MCF 10A (cell line): Measurements from ENCODE around the gene NR1H3. TPM values are rescaled to one million over a fixed set of nuclear protein-coding genes. Genes with fewer than 3 reads are reported as not detected.
"Not testable (repeated sequence)": the region's sequence is repeated elsewhere in the genome, so short reads cannot be mapped to it uniquely, and the experiment has no call there.

ENCODE experiments used
- BruUV-seq: library from RNA; stranded (reverse); fragments of 400-500 nt; replicated peaks from 2 replicates; lab custom pipeline; 2021; lab: Mats Ljungman, UMichigan
- CTCF ChIA-PET: fragments of 300-600 bp; sonication (Branson Sonifier 250); formaldehyde crosslinking; extraction: SDS; loops from one replicate; lab custom pipeline; 2021; ENCODE audit warnings: antibody characterized with exemption, inconsistent platforms; lab: Yijun Ruan, JAX
- POLR2A ChIA-PET: fragments of 300-600, 350-650 bp; sonication (Branson Sonifier 250); formaldehyde crosslinking; extraction: SDS; loops from one replicate; lab custom pipeline; 2020; ENCODE audit warnings: antibody characterized with exemption, inconsistent platforms; lab: Yijun Ruan, JAX
- DNase-seq: peaks from one replicate; pipeline ENCODE4 v3.0.0-alpha.2; 2018; ENCODE audit not compliant: unreplicated experiment
- H3K27ac Mint-ChIP-seq: one replicate; pipeline ENCODE4 v1.8.0; 2022; ENCODE audit warnings: mild to moderate bottlenecking, low read depth, mixed read lengths; ENCODE audit not compliant: unreplicated experiment
- H3K27me3 Mint-ChIP-seq: one replicate; pipeline ENCODE4 v1.8.0; 2022; ENCODE audit warnings: mixed read lengths; ENCODE audit not compliant: insufficient read depth, unreplicated experiment
- H3K36me3 Mint-ChIP-seq: one replicate; pipeline ENCODE4 v1.8.0; 2022; ENCODE audit warnings: mild to moderate bottlenecking, moderate library complexity, mixed read lengths; ENCODE audit not compliant: insufficient read depth, unreplicated experiment
- H3K4me1 Mint-ChIP-seq: one replicate; pipeline ENCODE4 v1.8.0; 2022; ENCODE audit warnings: mixed read lengths; ENCODE audit not compliant: insufficient read depth, unreplicated experiment
- H3K4me3 Mint-ChIP-seq: one replicate; pipeline ENCODE4 v1.8.0; 2022; ENCODE audit warnings: mild to moderate bottlenecking, moderate library complexity, mixed read lengths; ENCODE audit not compliant: unreplicated experiment
- H3K9me3 Mint-ChIP-seq: one replicate; pipeline ENCODE4 v1.8.0; 2022; ENCODE audit warnings: mixed read lengths; ENCODE audit not compliant: unreplicated experiment
- intact Hi-C: fragments of 100-400 bp; cut with micrococcal nuclease; formaldehyde crosslinking; loops from 2 replicates; pipeline ENCODE4 v1.14.1; 2022
- total RNA-seq: library from RNA; stranded (reverse); gene quantifications from 2 replicates; pipeline ENCODE4 v1.2.3, GENCODE V29; 2022
- TF ChIP-seq, protein P1 (sequence below): fragments of 200-600 bp; IDR thresholded peaks from one replicate; pipeline ENCODE4 v1.8.0; 2022; ENCODE audit warnings: antibody characterized with exemption, mild to moderate bottlenecking; ENCODE audit not compliant: unreplicated experiment

The NR1H3 gene
- total RNA-seq, 1 experiment from 2014 or later: 17.8 TPM

DNA sequence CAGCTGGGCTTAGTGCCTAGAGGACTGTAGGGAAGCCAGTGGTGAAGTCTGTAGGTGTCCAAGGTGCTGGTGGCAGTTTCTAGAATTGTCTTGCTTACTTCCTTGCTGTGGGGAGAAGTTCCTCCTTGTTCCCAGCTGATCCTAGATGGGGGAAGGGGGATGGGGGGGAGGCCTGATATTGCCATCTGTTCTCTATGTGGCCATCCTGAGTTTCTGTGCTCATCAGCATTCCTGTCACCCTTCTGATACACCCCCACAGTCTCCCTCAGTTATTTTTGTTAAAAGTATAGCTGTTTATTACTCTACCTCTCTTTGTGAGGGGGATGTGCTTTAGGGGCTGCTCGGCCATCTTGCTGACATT, 48.7 kb downstream of the NR1H3 start:
- TF ChIP-seq, protein P1, sequence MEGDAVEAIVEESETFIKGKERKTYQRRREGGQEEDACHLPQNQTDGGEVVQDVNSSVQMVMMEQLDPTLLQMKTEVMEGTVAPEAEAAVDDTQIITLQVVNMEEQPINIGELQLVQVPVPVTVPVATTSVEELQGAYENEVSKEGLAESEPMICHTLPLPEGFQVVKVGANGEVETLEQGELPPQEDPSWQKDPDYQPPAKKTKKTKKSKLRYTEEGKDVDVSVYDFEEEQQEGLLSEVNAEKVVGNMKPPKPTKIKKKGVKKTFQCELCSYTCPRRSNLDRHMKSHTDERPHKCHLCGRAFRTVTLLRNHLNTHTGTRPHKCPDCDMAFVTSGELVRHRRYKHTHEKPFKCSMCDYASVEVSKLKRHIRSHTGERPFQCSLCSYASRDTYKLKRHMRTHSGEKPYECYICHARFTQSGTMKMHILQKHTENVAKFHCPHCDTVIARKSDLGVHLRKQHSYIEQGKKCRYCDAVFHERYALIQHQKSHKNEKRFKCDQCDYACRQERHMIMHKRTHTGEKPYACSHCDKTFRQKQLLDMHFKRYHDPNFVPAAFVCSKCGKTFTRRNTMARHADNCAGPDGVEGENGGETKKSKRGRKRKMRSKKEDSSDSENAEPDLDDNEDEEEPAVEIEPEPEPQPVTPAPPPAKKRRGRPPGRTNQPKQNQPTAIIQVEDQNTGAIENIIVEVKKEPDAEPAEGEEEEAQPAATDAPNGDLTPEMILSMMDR: no peak
- no TSS peak for BruUV-seq
- ChIA-PET POLR2A (no interaction called here), CTCF (interaction anchor here (0.6 to 3.8 kb wide), 2 partner anchors 48 to 125 kb away, joined by 3 to 17 read pairs; no protein-coding TSS in a partner anchor)
- Mint-ChIP-seq H3K4me1 (no peaks in the 10 kb centered on the region), H3K9me3 (peaks cover 8% of the 10 kb centered on the region), H3K27ac (no peak overlapping the region), H3K27me3 (no peaks in the 10 kb centered on the region), H3K4me3 (no peak overlapping the region), H3K36me3 (peaks cover 82% of the 10 kb centered on the region)
- DNase-seq: no peak
- intact Hi-C loops: no loop called here

DNA sequence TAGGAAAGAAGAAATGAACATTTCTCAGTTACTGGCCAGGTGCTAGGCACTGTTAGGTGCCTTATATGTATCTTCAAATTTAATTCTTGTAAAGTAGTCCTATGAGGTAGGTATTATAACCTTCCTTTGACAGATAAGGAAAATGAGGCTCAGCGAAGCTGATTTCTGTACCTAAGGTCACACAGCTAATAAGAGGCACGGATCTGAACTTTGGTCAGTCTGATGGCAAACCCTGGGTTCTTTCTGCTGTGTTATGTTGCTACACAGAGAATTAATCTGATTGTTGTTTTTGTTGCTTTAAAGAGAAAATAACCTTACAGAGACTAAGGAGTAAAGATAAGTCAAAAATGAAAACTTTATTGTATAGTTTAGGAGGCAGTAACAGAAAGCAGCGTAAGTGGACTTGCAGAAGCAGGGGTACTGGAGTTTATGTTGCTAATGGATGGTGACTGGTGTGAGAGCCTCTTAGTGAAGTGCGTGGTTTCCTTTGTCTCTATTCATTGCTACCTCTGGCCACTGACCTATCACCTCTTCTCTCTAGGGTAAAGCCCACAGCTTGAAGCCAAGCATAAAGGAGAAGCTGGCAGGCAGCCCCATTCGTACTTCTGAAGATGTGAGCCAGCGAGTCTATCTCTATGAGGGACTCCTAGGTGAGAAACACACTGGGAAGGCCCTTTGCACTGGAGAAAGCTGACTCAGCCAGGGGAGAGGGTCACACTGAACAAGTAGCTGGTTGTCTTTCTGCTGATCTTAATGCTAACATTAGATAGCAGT, 50.4 kb downstream of the NR1H3 start:
- Mint-ChIP-seq H3K9me3 (no peaks in the 10 kb centered on the region), H3K36me3 (peaks cover 86% of the 10 kb centered on the region), H3K27ac (no peak overlapping the region), H3K4me3 (no peak overlapping the region), H3K27me3 (no peaks in the 10 kb centered on the region), H3K4me1 (no peaks in the 10 kb centered on the region)
- TF ChIP-seq, protein P1: no peak
- no TSS peak for BruUV-seq
- POLR2A ChIA-PET: interaction anchor here (0.6 to 0.8 kb wide), 3 partner anchors 37 to 484 kb away, joined by 3 to 4 read pairs (median 3); no protein-coding TSS in a partner anchor
- DNase-seq: no peak
- CTCF ChIA-PET: interaction anchor here (0.6 kb wide), 1 partner anchor 254 kb away, joined by 3 read pairs; no protein-coding TSS in a partner anchor
- intact Hi-C loops: no loop called here

DNA sequence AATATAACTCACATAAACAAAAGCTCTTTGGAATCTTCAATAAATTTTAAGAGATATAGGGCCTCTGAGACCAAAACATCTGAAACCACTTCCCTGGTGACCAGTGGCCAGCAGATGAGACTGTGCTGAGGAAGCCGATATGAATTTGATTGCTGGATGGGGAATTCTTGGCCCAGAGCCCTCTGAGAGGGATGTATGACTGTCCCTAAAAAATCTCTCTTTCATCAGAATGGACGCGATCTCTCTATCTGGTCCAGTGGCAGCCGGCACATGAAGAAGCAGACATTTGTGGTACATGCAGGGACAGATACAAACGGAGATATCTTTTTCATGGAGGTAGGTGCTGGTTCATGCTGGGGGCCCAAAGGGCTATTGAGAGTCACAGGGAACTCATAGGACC, 57.2 kb downstream of the NR1H3 start:
- no peaks in the 10 kb centered on the region for H3K4me1 Mint-ChIP-seq
- H3K4me3 Mint-ChIP-seq: no peak overlapping the region
- no peaks in the 10 kb centered on the region for H3K27me3 Mint-ChIP-seq
- H3K36me3 Mint-ChIP-seq: peaks cover 80% of the 10 kb centered on the region
- ChIA-PET CTCF (interaction anchor here (1.0 kb wide), 1 partner anchor 59 kb away, joined by 3 read pairs; no protein-coding TSS in a partner anchor), POLR2A (no interaction called here)
- TF ChIP-seq, protein P1: no peak
- H3K27ac Mint-ChIP-seq: no peak overlapping the region
- no TSS peak for BruUV-seq
- H3K9me3 Mint-ChIP-seq: no peaks in the 10 kb centered on the region
- intact Hi-C loops: no loop called here
- no peak for DNase-seq

DNA sequence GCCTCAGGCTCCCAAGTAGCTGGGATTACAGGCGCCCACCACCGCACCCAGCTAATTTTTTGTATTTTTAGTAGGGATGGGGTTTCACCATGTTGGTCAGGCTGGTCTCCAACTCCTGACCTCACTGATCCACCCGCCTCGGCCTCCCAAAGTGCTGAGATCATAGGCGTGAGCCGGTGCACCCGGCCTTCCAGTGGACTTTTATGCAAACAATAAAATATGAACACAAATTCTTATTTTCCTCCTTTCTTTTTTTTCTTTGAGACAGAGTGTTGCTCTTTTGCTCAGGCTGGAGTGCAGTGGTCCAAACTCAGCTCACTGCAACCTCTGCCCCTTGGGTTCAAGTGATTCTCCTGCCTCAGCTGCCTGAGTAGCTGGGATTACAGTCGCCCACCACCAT, 58.7 kb downstream of the NR1H3 start:
- BruUV-seq, intact Hi-C loops, POLR2A ChIA-PET, H3K27me3 Mint-ChIP-seq, H3K9me3 Mint-ChIP-seq, DNase-seq, H3K4me1 Mint-ChIP-seq, H3K4me3 Mint-ChIP-seq, CTCF ChIA-PET, H3K27ac Mint-ChIP-seq: not testable (repeated sequence)
- H3K36me3 Mint-ChIP-seq: peaks cover 77% of the 10 kb centered on the region
